ENCODE results near the gene ADAM17.
"Not testable (repeated sequence)": the region's sequence is repeated elsewhere in the genome, so short reads cannot be mapped to it uniquely, and the experiment has no call there.

The ADAM17 gene

GRCh38 chr2:9555297-9556120 lies at the start of gene ADAM17:
ADAM17 (minus strand) TSS chr2:9555830; CDS start chr2:9555605, 225 bp downstream.
- DNase-seq: peak; percentile 85

GRCh38 chr2:9602412-9602811 lies 46.8 kb upstream of the ADAM17 start:
- DNase-seq: no peak

- DNase-seq: no peak
Observed at GRCh38 chr2:9601397-9601796, 45.8 kb upstream of the ADAM17 start.

- DNase-seq: no peak
Observed at GRCh38 chr2:9599430-9599829, 43.8 kb upstream of the ADAM17 start.

GRCh38 chr2:9596621-9597311 lies 41.1 kb upstream of the ADAM17 start:
- DNase-seq: no peak

- DNase-seq: no peak
Observed at GRCh38 chr2:9595746-9596145, 40.1 kb upstream of the ADAM17 start.

- DNase-seq: not testable (repeated sequence)
Observed at GRCh38 chr2:9595256-9595655, 39.6 kb upstream of the ADAM17 start.

- DNase-seq: no peak
Observed at GRCh38 chr2:9594366-9595054, 38.9 kb upstream of the ADAM17 start.

- DNase-seq: no peak
Observed at GRCh38 chr2:9593925-9594324, 38.3 kb upstream of the ADAM17 start.

GRCh38 chr2:9592699-9593098 lies 37.1 kb upstream of the ADAM17 start:
- no peak for DNase-seq

GRCh38 chr2:9590641-9591040 lies 35.0 kb upstream of the ADAM17 start:
- DNase-seq: no peak

- no peak for DNase-seq
Observed at GRCh38 chr2:9586465-9586864, 30.8 kb upstream of the ADAM17 start.

GRCh38 chr2:9585486-9585885 lies 29.9 kb upstream of the ADAM17 start:
- DNase-seq: no peak

- DNase-seq: not testable (repeated sequence)
Observed at GRCh38 chr2:9584902-9585301, 29.3 kb upstream of the ADAM17 start.

GRCh38 chr2:9582624-9583023 lies 27.0 kb upstream of the ADAM17 start:
- no peak for DNase-seq

GRCh38 chr2:9578467-9579235 lies 23.0 kb upstream of the ADAM17 start:
- no peak for DNase-seq

- DNase-seq: no peak
Observed at GRCh38 chr2:9574331-9574730, 18.7 kb upstream of the ADAM17 start.

GRCh38 chr2:9573840-9574239 lies 18.2 kb upstream of the ADAM17 start:
- DNase-seq: no peak

GRCh38 chr2:9573013-9573720 lies 17.5 kb upstream of the ADAM17 start:
- no peak for DNase-seq

- DNase-seq: no peak
Observed at GRCh38 chr2:9570182-9571060, 14.8 kb upstream of the ADAM17 start.

All from KG1 (cell line).